Liver (tissue), 9 donors: ENCODE measurements around the gene TRIM4. TPM values are rescaled to one million over a fixed set of nuclear protein-coding genes. Genes with fewer than 3 reads are reported as not detected.

Experiments used
- DNase-seq: peaks from one replicate; pipeline ENCODE4 v3.0.0-alpha.2; 2017; ENCODE audit warnings: low spot score
- H3K27ac ChIP-seq, 2 donors: one replicate each; pipeline ENCODE4 v1.7.0; 2013; ENCODE audit warnings: inconsistent platforms in 2 of 2, low read length in 2 of 2, control low read depth in 1 of 2, low read depth in 1 of 2, mild to moderate bottlenecking in 1 of 2
- H3K27me3 ChIP-seq, 4 donors: one replicate each; pipeline versions ENCODE4 v1.6.1 to v1.7.0; 2013; ENCODE audit warnings: low read length in 3 of 4, inconsistent platforms in 1 of 4, mild to moderate bottlenecking in 1 of 4, moderate library complexity in 1 of 4; ENCODE audit not compliant: control insufficient read depth in 4 of 4, insufficient read depth in 4 of 4
- H3K36me3 ChIP-seq, 4 donors: one replicate each; pipeline versions ENCODE4 v1.6.1 to v1.7.0; 2013; ENCODE audit warnings: low read length in 3 of 4, mild to moderate bottlenecking in 3 of 4, low read depth in 1 of 4, moderate library complexity in 1 of 4; ENCODE audit not compliant: control insufficient read depth in 4 of 4, insufficient read depth in 3 of 4
- H3K4me1 ChIP-seq, 4 donors: one replicate each; pipeline versions ENCODE4 v1.6.1 to v1.7.0; 2013; ENCODE audit warnings: low read length in 3 of 4, mild to moderate bottlenecking in 3 of 4, moderate library complexity in 1 of 4; ENCODE audit not compliant: control insufficient read depth in 4 of 4, insufficient read depth in 4 of 4
- H3K4me3 ChIP-seq, 3 donors: one replicate each; pipeline versions ENCODE4 v1.6.1 to v1.7.0; 2013; ENCODE audit warnings: low read length in 3 of 3, control low read depth in 1 of 3, low read depth in 1 of 3, mild to moderate bottlenecking in 1 of 3
- H3K9ac ChIP-seq, 2 donors: one replicate each; pipeline ENCODE4 v1.7.0; 2013; ENCODE audit warnings: low read length in 2 of 2, mild to moderate bottlenecking in 2 of 2, moderate library complexity in 2 of 2, control low read depth in 1 of 2, low read depth in 1 of 2
- H3K9me3 ChIP-seq, 4 donors: one replicate each; pipeline versions ENCODE4 v1.6.1 to v1.7.0; 2013; ENCODE audit warnings: low read length in 3 of 4; ENCODE audit not compliant: control insufficient read depth in 4 of 4
- EGR1 ChIP-seq, 2 donors: IDR thresholded peaks; 2 replicates each; pipeline ENCODE4 v1.6.1; 2016 to 2018; ENCODE audit warnings: antibody characterized with exemption in 2 of 2, low read depth in 2 of 2
- FOXA2 ChIP-seq: IDR thresholded peaks from 2 replicates; pipeline ENCODE4 v1.6.1; 2016; ENCODE audit warnings: antibody characterized with exemption
- GABPA ChIP-seq, 2 donors: IDR thresholded peaks in 1 of 2; conservative IDR thresholded peaks in 1 of 2; 2 replicates each; pipeline ENCODE4 v1.6.1; 2016; ENCODE audit warnings: antibody characterized with exemption in 2 of 2, mild to moderate bottlenecking in 1 of 2, moderate library complexity in 1 of 2
- HNF4A ChIP-seq, 2 donors: conservative IDR thresholded peaks; 2 replicates each; pipeline ENCODE4 v1.6.1; 2016; ENCODE audit warnings: antibody characterized with exemption in 2 of 2, mild to moderate bottlenecking in 2 of 2
- HNF4G ChIP-seq: IDR thresholded peaks from 2 replicates; pipeline ENCODE4 v1.6.1; 2016; ENCODE audit warnings: antibody characterized with exemption
- JUND ChIP-seq, 2 donors: IDR thresholded peaks; 2 replicates each; pipeline ENCODE4 v1.6.1; 2016; ENCODE audit warnings: antibody characterized with exemption in 2 of 2
- NR2F2 ChIP-seq: IDR thresholded peaks from 2 replicates; pipeline ENCODE4 v1.6.1; 2016; ENCODE audit warnings: antibody characterized with exemption
- RAD21 ChIP-seq, 2 donors: IDR thresholded peaks; 2 replicates each; pipeline ENCODE4 v1.6.1; 2016; ENCODE audit warnings: antibody characterized with exemption in 2 of 2, mild to moderate bottlenecking in 2 of 2
- RXRA ChIP-seq, 2 donors: IDR thresholded peaks; 2 replicates each; pipeline ENCODE4 v1.6.1; 2017 to 2018; ENCODE audit warnings: antibody characterized with exemption in 2 of 2, mild to moderate bottlenecking in 1 of 2
- SP1 ChIP-seq: IDR thresholded peaks from 2 replicates; pipeline ENCODE4 v1.6.1; 2018; ENCODE audit warnings: antibody characterized with exemption, mild to moderate bottlenecking
- TAF1 ChIP-seq: conservative IDR thresholded peaks from 2 replicates; pipeline ENCODE4 v1.6.1; 2016; ENCODE audit warnings: antibody characterized with exemption, mild to moderate bottlenecking
- YY1 ChIP-seq: IDR thresholded peaks from 2 replicates; pipeline ENCODE4 v1.6.1; 2016; ENCODE audit warnings: antibody characterized with exemption, mild to moderate bottlenecking
- WGBS: extraction: QIAGEN DNeasy Blood & Tissue Kit; methylation state at CpG from one replicate; pipeline ENCODE4 v1.1.7; 2013; 5-methylcytosine and 5-hydroxymethylcytosine counted together
- polyA plus RNA-seq, 2 donors: library from polyadenylated mRNA; stranded (reverse) in 1 of 2; unstranded in 1 of 2; fragments of 200-250 nt in 1 of 2; fragments of >200 nt in 1 of 2; fragmentation: Nextera tagmentation in 1 of 2; extraction: Ambion mirVana in 1 of 2; gene quantifications; one replicate each; pipeline versions ENCODE4 v1.2.1 to v1.2.3, GENCODE V29; 2013 to 2015
- total RNA-seq, 2 donors: library from RNA; depleted of rRNA; stranded (reverse); fragments of >200 nt; gene quantifications; one replicate each; pipeline ENCODE4 v1.2.3, GENCODE V29; 2014
- TF ChIP-seq, protein P1 (sequence below): IDR thresholded peaks from 2 replicates; pipeline ENCODE4 v1.6.1; 2016; ENCODE audit warnings: antibody characterized with exemption
- TF ChIP-seq, protein P2 (sequence below): IDR thresholded peaks from 2 replicates; pipeline ENCODE4 v1.6.1; 2016; ENCODE audit warnings: antibody characterized with exemption
- TF ChIP-seq, protein P3 (sequence below): IDR thresholded peaks from 2 replicates; pipeline ENCODE4 v1.6.1; 2016; ENCODE audit warnings: antibody characterized with exemption
- TF ChIP-seq, protein P4 (sequence below): IDR thresholded peaks from 2 replicates; pipeline ENCODE4 v1.6.1; 2016; ENCODE audit warnings: antibody characterized with exemption, mild to moderate bottlenecking
- donor health status: healthy.
- donor health status: healthy.
- donor health status: healthy.
- donor health status: healthy.
- donor health status: healthy.

Gene TRIM4
- total and polyA plus RNA-seq, 4 donors: 11.9 to 23.0 (median 14.6) TPM

GRCh38 chr7:99848420-99849216, 70.7 kb downstream of the TRIM4 start:
- H3K27me3 ChIP-seq: no peaks in the 10 kb centered on the region
- peaks cover 2 to 53% (median 24%) of the 10 kb centered on the region in 4 donors for H3K36me3 ChIP-seq
- WGBS: 73% methylated on average over 6 of the region's 6 CpGs
- H3K9me3 ChIP-seq: no peaks in the 10 kb centered on the region
- no peak for DNase-seq
- no peak overlapping the region for H3K9ac ChIP-seq
- no peak for TF ChIP-seq RXRA (IDR thresholded peaks at IDR 0.05)
- no peak for TF ChIP-seq NR2F2
- TF ChIP-seq, protein P1, sequence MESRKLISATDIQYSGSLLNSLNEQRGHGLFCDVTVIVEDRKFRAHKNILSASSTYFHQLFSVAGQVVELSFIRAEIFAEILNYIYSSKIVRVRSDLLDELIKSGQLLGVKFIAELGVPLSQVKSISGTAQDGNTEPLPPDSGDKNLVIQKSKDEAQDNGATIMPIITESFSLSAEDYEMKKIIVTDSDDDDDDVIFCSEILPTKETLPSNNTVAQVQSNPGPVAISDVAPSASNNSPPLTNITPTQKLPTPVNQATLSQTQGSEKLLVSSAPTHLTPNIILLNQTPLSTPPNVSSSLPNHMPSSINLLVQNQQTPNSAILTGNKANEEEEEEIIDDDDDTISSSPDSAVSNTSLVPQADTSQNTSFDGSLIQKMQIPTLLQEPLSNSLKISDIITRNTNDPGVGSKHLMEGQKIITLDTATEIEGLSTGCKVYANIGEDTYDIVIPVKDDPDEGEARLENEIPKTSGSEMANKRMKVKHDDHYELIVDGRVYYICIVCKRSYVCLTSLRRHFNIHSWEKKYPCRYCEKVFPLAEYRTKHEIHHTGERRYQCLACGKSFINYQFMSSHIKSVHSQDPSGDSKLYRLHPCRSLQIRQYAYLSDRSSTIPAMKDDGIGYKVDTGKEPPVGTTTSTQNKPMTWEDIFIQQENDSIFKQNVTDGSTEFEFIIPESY: no peak
- TF ChIP-seq, protein P2, sequence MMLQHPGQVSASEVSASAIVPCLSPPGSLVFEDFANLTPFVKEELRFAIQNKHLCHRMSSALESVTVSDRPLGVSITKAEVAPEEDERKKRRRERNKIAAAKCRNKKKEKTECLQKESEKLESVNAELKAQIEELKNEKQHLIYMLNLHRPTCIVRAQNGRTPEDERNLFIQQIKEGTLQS: no peak
- no peak for TF ChIP-seq HNF4G
- no peak for TF ChIP-seq YY1
- no peak for TF ChIP-seq HNF4A (conservative IDR thresholded peaks at IDR 0.05)
- TF ChIP-seq TAF1: no peak
- TF ChIP-seq FOXA2: no peak
- no peak for TF ChIP-seq EGR1 (IDR thresholded peaks at IDR 0.05; ENCODE audit: low read depth in 2 of 2)
- no peaks in the 10 kb centered on the region for H3K4me1 ChIP-seq
- no peak overlapping the region for H3K27ac ChIP-seq
- no peak overlapping the region for H3K4me3 ChIP-seq

DNA sequence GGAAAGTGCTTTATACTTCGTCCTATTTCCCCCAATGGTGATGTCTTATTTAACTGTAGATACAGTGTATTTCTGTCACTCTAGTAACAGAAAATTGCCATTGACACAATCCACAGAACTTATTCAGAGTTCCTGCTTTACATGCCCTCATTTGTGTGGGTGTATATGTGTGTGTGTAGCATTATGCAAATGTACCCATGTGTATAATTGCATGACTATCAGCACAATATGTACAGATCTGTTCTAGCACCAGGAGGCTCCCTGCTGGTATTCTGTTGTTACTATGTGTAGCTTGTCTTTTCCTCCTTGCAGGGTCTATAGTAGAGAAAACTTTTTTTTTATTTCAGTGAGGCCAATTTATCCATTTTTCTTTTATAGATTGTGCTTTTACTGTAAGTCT, 75.0 kb downstream of the TRIM4 start:
- no peak for DNase-seq
- WGBS: 92% methylated on average over 1 of the region's 1 CpG
- Histone ChIP-seq H3K36me3 (peaks cover 0 to 44% (median 18%) of the 10 kb centered on the region in 4 donors), H3K27me3 (no peaks in the 10 kb centered on the region), H3K9ac (no peak overlapping the region), H3K27ac (no peak overlapping the region), H3K9me3 (no peaks in the 10 kb centered on the region), H3K4me1 (no peaks in the 10 kb centered on the region), H3K4me3 (no peak overlapping the region)
- TF ChIP-seq EGR1 (IDR thresholded peaks at IDR 0.05; ENCODE audit: low read depth in 2 of 2): no peak
- TF ChIP-seq JUND (IDR thresholded peaks at IDR 0.05): no peak
- TF ChIP-seq, protein P3, sequence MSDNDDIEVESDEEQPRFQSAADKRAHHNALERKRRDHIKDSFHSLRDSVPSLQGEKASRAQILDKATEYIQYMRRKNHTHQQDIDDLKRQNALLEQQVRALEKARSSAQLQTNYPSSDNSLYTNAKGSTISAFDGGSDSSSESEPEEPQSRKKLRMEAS: no peak
- no peak for TF ChIP-seq TAF1
- TF ChIP-seq, protein P1: no peak
- no peak for TF ChIP-seq GABPA (IDR thresholded peaks at IDR 0.05 in 1 of 2, conservative IDR thresholded peaks at IDR 0.05 in 1 of 2)
- TF ChIP-seq SP1: no peak
- no peak for TF ChIP-seq YY1
- no peak for TF ChIP-seq RXRA (IDR thresholded peaks at IDR 0.05)
- no peak for TF ChIP-seq NR2F2
- TF ChIP-seq RAD21 (IDR thresholded peaks at IDR 0.05): no peak
- TF ChIP-seq, protein P2: no peak
- no peak for TF ChIP-seq HNF4A (conservative IDR thresholded peaks at IDR 0.05)
- no peak for TF ChIP-seq FOXA2
- TF ChIP-seq HNF4G: no peak
- TF ChIP-seq, protein P4, sequence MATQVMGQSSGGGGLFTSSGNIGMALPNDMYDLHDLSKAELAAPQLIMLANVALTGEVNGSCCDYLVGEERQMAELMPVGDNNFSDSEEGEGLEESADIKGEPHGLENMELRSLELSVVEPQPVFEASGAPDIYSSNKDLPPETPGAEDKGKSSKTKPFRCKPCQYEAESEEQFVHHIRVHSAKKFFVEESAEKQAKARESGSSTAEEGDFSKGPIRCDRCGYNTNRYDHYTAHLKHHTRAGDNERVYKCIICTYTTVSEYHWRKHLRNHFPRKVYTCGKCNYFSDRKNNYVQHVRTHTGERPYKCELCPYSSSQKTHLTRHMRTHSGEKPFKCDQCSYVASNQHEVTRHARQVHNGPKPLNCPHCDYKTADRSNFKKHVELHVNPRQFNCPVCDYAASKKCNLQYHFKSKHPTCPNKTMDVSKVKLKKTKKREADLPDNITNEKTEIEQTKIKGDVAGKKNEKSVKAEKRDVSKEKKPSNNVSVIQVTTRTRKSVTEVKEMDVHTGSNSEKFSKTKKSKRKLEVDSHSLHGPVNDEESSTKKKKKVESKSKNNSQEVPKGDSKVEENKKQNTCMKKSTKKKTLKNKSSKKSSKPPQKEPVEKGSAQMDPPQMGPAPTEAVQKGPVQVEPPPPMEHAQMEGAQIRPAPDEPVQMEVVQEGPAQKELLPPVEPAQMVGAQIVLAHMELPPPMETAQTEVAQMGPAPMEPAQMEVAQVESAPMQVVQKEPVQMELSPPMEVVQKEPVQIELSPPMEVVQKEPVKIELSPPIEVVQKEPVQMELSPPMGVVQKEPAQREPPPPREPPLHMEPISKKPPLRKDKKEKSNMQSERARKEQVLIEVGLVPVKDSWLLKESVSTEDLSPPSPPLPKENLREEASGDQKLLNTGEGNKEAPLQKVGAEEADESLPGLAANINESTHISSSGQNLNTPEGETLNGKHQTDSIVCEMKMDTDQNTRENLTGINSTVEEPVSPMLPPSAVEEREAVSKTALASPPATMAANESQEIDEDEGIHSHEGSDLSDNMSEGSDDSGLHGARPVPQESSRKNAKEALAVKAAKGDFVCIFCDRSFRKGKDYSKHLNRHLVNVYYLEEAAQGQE: no peak
